Glutamatergic neuron (in vitro differentiated cells): ENCODE data around the gene NKX2-8. TPM values are rescaled to one million over a fixed set of nuclear protein-coding genes. Genes with fewer than 3 reads are reported as not detected.

Experiments
- DNase-seq: peaks from one replicate; pipeline ENCODE4 v3.0.0; 2022
- H3K27ac Mint-ChIP-seq: one replicate; pipeline ENCODE4 v1.8.0; 2020; ENCODE audit warnings: mild to moderate bottlenecking, mixed read lengths, inconsistent platforms; ENCODE audit not compliant: unreplicated experiment
- H3K27me3 Mint-ChIP-seq: one replicate; pipeline ENCODE4 v1.8.0; 2020; ENCODE audit warnings: mild to moderate bottlenecking, moderate library complexity, mixed read lengths, inconsistent platforms; ENCODE audit not compliant: unreplicated experiment
- H3K36me3 Mint-ChIP-seq: one replicate; pipeline ENCODE4 v1.8.0; 2020; ENCODE audit warnings: mild to moderate bottlenecking, mixed read lengths, inconsistent platforms; ENCODE audit not compliant: unreplicated experiment
- H3K4me1 Mint-ChIP-seq: one replicate; pipeline ENCODE4 v1.8.0; 2020; ENCODE audit warnings: mild to moderate bottlenecking, low read depth, mixed read lengths, inconsistent platforms; ENCODE audit not compliant: unreplicated experiment
- H3K4me3 Mint-ChIP-seq: one replicate; pipeline ENCODE4 v1.8.0; 2020; ENCODE audit warnings: mild to moderate bottlenecking, mixed read lengths, inconsistent platforms; ENCODE audit not compliant: unreplicated experiment
- H3K9me3 Mint-ChIP-seq: one replicate; pipeline ENCODE4 v1.8.0; 2020; ENCODE audit warnings: mild to moderate bottlenecking, moderate library complexity, mixed read lengths, inconsistent platforms; ENCODE audit not compliant: unreplicated experiment
- CTCF ChIP-seq: fragments of 200-600 bp; sonication (generic); IDR thresholded peaks from one replicate; pipeline ENCODE4 v1.5.0; 2021; ENCODE audit not compliant: partially characterized antibody, unreplicated experiment
- total RNA-seq: library from RNA; stranded (reverse); fragmentation: NEBNext Ultra II Directional; extraction: Animal tissue kit (Norgen Biotek cat#: 25700); gene quantifications from one replicate; pipeline ENCODE4 v1.2.1, GENCODE V29; 2021; ENCODE audit not compliant: unreplicated experiment

Gene NKX2-8
- total RNA-seq, 1 donor from 2014 or later, result not detected

- H3K9me3 Mint-ChIP-seq, result peaks cover 2% of the 10 kb centered on the region
- no peaks in the 10 kb centered on the region for H3K4me1 Mint-ChIP-seq
- H3K27me3 Mint-ChIP-seq, result no peaks in the 10 kb centered on the region
- no peak overlapping the region for H3K4me3 Mint-ChIP-seq
- no peaks in the 10 kb centered on the region for H3K36me3 Mint-ChIP-seq
- no peak for DNase-seq
- H3K27ac Mint-ChIP-seq, result no peak overlapping the region
- TF ChIP-seq CTCF, result no peak
Measured at GRCh38 chr14:36538051-36538450, 44.4 kb downstream of the NKX2-8 start.

Other genes with a start within 250 kb of the NKX2-8 start
- not detected for gene NKX2-1, start 62.4 kb downstream of the NKX2-8 start, total RNA-seq
- gene PAX9, start 79.2 kb upstream of the NKX2-8 start, total RNA-seq, result not detected